Stimulated activated CD8-positive, alpha-beta memory T cell treated with anti-CD3 and anti-CD28 coated beads, Interleukin-12 subunit alpha, Interleukin-12 subunit beta, amount 100 ng/mL, for 1 hour (primary cell): Measurements from ENCODE around the gene NSD1.
A peak's percentile ranks its signal among the peaks of the same experiment; 100 is the strongest.

Source experiments
- DNase-seq: peaks from one replicate; pipeline ENCODE4 v3.0.0-alpha.2; 2020; ENCODE audit warnings: low read depth

Gene NSD1, protein sequence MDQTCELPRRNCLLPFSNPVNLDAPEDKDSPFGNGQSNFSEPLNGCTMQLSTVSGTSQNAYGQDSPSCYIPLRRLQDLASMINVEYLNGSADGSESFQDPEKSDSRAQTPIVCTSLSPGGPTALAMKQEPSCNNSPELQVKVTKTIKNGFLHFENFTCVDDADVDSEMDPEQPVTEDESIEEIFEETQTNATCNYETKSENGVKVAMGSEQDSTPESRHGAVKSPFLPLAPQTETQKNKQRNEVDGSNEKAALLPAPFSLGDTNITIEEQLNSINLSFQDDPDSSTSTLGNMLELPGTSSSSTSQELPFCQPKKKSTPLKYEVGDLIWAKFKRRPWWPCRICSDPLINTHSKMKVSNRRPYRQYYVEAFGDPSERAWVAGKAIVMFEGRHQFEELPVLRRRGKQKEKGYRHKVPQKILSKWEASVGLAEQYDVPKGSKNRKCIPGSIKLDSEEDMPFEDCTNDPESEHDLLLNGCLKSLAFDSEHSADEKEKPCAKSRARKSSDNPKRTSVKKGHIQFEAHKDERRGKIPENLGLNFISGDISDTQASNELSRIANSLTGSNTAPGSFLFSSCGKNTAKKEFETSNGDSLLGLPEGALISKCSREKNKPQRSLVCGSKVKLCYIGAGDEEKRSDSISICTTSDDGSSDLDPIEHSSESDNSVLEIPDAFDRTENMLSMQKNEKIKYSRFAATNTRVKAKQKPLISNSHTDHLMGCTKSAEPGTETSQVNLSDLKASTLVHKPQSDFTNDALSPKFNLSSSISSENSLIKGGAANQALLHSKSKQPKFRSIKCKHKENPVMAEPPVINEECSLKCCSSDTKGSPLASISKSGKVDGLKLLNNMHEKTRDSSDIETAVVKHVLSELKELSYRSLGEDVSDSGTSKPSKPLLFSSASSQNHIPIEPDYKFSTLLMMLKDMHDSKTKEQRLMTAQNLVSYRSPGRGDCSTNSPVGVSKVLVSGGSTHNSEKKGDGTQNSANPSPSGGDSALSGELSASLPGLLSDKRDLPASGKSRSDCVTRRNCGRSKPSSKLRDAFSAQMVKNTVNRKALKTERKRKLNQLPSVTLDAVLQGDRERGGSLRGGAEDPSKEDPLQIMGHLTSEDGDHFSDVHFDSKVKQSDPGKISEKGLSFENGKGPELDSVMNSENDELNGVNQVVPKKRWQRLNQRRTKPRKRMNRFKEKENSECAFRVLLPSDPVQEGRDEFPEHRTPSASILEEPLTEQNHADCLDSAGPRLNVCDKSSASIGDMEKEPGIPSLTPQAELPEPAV (N-terminal part only)

DNA sequence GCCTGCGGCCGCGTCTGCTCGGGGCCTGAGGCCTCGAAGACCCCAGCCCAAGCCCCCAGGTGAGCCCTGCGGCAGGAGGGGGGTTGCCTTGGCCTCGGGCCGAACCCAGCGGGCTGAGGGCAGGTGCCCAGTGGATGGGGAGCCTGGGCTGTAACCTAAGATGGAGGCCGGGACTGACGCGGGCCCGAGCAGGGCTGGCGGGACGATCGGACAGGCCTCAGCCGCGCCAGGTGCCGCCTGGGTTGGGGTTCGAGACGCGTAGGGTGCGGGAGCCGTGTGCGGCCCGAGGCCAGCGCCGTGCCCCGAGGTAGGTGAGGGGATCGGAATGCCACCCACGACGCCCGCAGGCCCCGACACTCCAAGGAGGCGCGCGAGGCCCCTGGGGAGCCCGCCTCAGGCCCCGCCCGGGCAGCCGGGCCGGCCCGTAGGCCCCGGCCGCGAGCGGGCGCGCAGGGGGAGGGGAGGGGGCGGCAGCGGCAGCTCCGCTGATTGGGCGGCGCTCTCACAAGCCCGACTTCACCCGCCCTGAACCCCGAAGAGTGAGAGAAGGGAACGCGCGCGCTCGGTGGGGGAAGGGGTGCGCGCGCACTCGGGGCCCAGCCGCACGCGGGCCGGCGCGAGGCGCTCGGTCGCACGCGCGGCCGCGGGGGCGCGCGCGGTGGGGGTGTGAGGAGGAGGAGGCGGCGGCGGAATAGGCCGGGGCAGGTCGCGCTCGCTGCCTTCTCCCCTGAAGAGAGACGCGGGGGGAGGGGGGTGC lies at the start of gene NSD1:
TSS of gene NSD1 (plus strand) at position 678 of the 757 bp plus-strand sequence. CDS start 1,331 bp downstream, outside the sequence.
- peak; percentile 81 for DNase-seq

DNA sequence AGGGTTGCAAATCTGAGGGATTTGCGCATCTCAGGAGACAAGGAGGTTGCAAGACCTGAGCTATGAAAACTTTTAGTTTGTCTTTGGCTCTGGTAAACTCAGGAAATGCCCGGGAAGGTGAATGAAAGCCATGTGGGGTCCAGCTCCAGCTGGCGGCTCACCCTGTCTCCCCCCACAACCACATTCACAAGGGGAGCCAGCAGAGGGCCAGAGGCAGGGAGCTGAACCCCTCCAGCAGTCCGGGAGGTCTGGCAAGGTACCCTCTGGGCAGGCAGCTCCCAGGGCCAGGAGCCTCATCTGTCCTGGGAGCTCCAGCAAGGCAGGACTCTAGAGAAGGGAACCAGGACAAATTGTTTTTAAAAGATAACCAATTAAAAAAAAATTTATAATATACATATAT lies 49.4 kb upstream of the NSD1 start:
- DNase-seq, result no peak

DNA sequence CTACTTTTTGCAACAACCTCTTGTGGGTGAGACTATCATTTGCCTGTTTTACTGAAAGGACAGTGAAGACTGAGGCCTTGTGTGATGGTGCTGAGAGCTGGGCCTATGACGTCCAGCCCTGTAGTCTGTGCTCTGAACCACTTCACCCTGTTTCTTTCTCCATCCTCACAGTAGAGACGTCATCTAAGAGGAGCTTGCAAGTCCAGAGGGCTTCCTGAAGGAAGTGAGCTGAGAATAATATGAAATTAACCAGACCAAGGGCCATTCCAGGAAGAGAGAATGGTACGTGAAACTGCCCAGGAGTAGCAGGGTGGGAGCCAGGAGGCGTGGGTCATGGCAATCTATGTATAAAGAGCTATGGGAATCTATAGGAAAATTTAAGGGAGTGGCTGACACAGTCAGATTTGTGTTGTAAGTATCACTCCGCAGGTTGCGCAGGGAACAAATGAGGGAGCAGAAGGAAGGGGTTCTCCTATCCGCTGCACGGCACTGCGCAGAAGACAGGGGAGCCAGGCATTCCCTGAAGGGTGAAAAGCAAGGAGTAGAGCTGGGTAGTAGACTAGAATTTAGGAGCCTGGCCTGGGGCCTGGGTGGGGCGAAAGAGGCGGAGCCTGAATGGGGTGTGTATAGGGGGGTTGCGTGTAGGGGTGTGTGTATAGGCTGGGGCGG lies 47.5 kb upstream of the NSD1 start:
- no peak for DNase-seq

DNA sequence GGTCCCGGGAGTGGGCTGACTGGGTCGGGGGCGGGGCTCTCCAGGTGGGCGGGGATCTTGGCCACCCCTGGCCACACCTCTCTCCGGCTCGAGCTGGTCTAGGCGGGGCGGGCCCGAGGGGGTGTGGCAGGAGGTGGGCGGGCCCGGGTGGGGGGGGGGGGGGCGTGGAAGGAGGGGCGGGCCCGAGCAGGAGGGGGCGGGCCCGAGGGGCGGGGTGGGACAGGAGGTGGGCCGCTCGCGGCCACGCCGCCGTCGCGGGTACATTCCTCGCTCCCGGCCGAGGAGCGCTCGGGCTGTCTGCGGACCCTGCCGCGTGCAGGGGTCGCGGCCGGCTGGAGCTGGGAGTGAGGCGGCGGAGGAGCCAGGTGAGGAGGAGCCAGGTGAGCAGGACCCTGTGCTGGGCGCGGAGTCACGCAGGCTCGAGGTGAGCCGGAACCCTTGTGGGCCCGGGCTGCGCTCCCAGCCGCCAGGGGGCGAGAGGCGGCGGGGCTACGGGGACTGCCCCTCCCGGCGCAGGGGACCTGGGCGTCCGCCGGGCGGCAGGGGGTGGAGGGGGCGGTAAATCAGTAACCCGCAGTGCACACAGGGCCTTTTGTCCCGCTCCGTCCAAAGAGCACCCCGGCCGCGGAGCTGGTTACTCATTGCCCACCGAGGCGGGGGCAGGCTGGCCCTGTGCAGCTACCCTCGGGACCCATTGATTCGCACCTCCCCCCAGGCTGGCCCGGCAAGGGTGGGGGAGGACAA lies 46.7 kb upstream of the NSD1 start, which contains the start of gene FGFR4:
TSS of gene FGFR4 (plus strand) at position 262 of the 744 bp plus-strand sequence. CDS start 2,688 bp downstream, outside the sequence.
- peak; percentile 21 for DNase-seq

DNA sequence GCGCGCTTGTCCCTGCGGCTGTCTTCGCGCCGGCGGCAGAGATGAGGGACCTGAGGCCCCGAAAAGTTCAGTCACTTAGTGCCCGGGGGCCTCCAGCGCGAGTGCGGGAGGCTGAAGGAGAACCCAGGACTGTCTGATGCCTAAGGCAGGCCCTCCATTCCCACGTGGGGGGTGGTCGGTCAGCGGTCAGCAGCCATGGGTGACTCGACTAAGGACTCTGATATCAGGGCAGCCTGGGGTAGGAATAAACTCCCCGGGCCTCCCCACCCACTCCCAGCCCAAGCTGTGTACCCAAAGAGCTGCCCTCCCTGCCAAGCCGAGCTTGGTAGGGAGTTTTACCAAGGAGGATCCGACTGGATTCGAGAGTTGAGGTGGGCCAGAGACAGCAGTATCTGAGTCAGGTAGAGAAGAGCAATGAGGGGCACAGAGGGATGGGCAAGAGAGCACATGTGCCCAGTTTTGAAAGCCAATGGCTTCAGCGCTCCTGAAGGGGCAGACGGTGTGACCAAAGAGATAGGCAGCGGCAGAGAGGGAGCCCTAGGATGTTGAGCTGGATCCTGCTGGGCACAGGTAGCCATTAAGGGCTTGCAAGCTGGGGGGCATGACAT lies 46.1 kb upstream of the NSD1 start:
- DNase-seq, result no peak

DNA sequence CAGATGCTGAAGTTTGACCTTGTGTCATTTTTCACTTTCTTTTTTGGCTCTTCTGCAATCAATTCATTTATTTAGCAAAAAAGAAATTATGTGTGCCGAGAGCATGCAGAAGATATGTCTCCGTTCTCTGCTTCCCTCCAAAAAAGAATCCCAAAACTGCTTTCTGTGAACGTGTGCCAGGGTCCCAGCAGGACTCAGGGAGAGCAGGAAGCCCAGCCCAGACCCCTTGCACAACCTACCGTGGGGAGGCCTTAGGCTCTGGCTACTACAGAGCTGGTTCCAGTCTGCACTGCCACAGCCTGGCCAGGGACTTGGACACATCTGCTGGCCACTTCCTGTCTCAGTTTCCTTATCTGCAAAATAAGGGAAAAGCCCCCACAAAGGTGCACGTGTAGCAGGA lies 44.4 kb upstream of the NSD1 start:
- DNase-seq, result no peak

DNA sequence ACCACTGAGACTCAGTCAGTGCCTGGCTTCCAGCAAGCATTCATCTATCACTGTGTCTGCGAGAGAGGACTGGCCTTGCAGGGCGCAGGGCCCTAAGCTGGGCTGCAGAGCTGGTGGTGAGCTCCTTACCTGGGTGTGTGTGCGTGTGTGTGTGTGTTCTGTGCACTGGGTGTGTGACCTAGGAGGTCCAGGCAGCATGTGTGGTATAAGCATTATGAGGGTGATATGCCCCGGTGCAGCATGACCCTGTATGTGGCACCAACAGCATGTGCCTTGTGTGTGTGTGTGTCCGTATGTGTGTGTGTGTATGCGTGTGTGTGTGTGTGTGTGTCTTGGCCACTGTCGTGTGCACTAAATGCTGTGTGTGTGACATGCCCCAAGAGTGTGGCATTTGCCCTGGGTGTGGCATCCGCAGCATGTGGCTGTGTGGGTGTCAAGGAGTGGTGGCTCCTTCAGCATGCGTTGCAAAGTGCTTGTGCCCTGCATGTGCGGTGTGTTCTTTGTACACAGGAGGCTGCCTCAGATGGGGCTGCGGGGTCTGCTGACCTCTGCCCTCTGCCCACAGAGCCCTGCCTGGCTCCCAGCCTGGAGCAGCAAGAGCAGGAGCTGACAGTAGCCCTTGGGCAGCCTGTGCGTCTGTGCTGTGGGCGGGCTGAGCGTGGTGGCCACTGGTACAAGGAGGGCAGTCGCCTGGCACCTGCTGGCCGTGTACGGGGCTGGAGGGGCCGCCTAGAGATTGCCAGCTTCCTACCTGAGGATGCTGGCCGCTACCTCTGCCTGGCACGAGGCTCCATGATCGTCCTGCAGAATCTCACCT lies 43.5 kb upstream of the NSD1 start:
- no peak for DNase-seq

DNA sequence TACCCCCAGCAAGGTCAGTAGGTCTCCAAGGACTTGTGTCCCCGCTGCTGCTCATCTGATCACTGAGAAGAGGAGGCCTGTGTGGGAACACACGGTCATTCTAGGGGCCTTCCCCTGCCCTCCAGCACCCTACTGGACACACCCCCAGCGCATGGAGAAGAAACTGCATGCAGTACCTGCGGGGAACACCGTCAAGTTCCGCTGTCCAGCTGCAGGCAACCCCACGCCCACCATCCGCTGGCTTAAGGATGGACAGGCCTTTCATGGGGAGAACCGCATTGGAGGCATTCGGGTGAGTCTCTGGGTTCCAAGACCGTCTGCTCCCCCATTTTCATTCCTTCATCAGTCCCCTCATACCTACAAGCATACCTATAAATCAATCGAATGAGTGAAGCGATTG lies 42.8 kb upstream of the NSD1 start:
- no peak for DNase-seq

DNA sequence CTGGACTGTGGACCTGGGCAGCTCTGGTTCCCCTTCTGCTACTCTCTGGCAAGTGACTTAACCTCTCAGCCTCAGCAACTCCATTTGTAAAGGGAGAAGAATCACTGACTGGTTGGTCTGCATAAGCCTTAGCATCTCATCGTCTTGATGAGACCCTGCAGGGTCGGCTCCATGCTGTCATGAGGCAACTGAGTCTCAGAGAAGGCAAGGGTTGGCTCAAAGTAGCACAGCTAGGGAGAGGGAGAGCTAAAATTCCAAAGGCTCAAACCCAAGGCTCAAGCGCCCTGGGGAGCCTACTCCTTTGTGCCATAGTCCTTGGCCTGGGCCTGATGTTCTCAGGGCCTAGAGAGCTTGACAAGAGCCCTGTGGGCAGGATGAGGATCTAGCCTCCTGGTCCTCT lies 42.3 kb upstream of the NSD1 start:
- no peak for DNase-seq

DNA sequence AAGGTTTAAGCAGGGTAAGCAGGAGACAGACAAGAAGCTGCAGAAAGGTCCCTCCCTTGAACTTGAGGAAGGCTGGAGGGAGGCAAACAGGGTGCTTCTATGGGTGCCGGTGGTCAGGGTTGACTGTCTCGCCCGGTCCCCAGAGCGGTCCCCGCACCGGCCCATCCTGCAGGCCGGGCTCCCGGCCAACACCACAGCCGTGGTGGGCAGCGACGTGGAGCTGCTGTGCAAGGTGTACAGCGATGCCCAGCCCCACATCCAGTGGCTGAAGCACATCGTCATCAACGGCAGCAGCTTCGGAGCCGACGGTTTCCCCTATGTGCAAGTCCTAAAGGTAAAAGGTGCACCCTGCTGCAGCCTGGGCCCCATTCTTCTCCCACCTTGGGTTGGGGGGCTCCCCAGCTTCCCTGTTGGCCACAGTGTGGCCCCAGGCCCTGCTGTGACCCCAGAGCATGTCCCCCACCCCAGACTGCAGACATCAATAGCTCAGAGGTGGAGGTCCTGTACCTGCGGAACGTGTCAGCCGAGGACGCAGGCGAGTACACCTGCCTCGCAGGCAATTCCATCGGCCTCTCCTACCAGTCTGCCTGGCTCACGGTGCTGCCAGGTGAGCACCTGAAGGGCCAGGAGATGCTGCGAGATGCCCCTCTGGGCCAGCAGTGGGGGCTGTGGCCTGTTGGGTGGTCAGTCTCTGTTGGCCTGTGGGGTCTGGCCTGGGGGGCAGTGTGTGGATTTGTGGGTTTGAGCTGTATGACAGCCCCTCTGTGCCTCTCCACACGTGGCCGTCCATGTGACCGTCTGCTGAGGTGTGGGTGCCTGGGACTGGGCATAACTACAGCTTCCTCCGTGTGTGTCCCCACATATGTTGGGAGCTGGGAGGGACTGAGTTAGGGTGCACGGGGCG lies 41.1 kb upstream of the NSD1 start:
- DNase-seq, result no peak

DNA sequence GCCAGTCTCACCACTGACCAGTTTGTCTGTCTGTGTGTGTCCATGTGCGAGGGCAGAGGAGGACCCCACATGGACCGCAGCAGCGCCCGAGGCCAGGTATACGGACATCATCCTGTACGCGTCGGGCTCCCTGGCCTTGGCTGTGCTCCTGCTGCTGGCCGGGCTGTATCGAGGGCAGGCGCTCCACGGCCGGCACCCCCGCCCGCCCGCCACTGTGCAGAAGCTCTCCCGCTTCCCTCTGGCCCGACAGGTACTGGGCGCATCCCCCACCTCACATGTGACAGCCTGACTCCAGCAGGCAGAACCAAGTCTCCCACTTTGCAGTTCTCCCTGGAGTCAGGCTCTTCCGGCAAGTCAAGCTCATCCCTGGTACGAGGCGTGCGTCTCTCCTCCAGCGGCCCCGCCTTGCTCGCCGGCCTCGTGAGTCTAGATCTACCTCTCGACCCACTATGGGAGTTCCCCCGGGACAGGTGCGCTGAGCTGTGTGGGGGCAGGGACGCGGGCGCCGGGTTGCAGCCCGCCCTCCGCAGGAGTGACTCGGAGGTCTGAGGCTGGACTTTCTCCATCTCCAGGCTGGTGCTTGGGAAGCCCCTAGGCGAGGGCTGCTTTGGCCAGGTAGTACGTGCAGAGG lies 40.4 kb upstream of the NSD1 start:
- no peak for DNase-seq

DNA sequence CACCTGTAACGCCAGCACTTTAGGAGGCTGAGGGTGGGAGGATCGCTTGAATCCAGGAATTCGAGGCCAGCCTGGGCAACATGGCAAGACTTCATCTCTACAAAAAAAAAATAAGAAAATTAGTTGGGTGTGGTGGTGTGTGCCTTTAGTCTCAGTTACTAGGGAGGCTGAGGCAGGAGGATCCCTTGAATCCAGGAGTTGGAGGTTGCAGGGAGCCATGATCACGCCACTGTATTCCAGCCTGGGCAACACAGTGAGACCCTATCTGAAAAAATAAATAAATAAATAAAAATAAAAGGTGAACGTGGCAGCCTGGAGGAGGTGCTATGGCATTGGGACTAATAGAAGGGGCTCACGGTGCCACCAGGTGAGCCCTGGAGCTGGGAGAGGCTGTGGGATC lies 39.8 kb upstream of the NSD1 start:
- DNase-seq, result no peak

DNA sequence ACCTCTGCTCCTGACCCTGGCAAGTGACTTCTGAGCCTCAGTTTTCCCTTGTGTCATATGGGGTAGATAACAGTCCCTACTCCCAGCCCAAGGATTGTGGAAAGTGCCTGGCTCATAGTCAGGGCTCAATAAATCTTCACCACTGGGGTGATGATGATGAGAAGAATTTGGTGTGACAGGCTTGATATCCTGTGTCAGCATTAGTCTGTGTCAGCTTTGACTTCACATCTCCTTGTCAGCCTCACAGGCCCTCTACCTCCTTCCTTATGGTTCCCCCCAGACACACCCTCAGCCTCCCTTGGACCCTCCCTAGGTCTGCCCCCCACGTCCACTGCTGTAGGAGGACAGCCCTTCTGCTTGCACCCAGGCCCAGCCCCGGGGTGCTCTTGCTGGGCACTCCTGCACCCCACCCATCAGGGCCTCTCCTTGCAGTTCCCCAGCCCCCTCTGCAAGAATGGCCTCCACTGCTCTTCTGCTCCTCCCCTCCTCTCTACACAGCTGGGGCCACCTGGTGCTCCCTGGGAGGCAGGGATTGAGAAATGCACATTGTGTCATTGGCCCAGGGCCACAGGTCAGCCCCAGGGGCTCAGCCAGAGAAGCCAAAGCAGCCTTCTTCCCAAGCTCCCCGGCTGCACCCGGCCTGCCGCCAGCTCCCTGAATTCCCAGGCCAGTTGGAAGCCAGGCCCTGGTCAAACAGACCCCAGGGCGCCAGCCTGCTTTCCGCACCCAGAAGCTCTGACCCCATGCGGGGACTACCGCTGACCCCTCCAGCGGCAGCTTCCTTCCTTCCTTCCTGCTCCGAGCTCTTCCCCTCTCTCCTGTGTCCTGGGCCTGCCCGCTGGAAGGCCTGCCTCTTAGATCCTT lies 39.1 kb upstream of the NSD1 start:
- DNase-seq, result no peak

DNA sequence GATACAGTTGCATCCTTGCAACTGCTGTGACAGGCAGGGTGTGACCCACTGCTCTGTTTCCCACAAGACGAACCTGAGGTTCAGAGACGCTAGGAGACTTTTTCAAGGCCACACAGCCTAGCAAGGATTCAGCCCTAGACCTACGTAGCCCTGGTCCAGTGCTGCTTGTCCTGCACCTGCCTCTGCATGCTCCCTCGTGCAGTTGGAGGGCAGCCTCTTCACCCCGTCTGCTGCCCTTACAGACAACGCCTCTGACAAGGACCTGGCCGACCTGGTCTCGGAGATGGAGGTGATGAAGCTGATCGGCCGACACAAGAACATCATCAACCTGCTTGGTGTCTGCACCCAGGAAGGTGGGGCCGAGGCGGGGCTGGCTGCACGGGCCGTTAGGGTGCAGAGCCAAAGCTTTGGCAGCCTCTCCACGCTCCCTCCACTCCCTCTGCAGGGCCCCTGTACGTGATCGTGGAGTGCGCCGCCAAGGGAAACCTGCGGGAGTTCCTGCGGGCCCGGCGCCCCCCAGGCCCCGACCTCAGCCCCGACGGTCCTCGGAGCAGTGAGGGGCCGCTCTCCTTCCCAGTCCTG lies 38.4 kb upstream of the NSD1 start:
- DNase-seq, result no peak

DNA sequence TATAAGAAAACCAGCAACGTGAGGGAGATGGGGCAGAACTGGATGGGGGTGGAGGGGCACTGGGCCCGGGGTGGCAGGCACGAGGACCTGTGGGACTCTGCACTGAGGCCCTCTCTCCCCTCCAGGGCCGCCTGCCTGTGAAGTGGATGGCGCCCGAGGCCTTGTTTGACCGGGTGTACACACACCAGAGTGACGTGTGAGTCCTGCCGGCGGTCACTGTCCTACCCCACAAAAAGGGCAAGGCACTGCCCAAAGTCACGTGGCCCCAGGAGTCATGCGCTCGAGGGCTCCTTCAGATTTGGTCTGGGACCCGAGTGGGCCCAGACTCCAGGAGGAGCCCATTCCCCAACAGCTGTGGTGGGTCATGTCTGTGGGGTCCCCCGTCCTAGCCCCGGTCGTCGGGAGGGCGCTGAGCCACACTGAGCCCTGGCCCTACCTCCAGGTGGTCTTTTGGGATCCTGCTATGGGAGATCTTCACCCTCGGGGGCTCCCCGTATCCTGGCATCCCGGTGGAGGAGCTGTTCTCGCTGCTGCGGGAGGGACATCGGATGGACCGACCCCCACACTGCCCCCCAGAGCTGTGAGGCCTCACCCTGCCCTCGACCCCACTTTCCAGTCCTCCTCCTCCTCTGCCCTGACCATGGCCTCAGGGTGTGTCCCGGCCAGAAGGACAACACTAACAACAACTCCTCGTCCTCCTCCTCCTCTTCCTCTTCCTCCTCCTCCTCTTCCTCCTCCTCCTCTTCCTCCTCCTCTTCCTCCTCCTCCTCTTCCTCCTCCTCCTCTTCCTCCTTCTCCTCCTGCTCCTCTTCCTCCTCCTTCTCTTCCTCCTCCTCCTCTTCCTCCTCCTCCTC lies 37.2 kb upstream of the NSD1 start:
- no peak for DNase-seq
